Type B pancreatic cell (in vitro differentiated cells): ENCODE measurements around the gene ALPK1. TPM values are rescaled to one million over a fixed set of nuclear protein-coding genes. Genes with fewer than 3 reads are reported as not detected.

Experiments
- DNase-seq: peaks from one replicate; pipeline ENCODE4 v3.0.0; 2021; ENCODE audit warnings: mixed read lengths; ENCODE audit not compliant: unreplicated experiment; ENCODE audit errors: extremely low spot score
- H3K27ac Mint-ChIP-seq: 2 replicates; pipeline ENCODE4 v1.8.0; 2021; ENCODE audit warnings: mild to moderate bottlenecking, mixed read lengths
- H3K27me3 Mint-ChIP-seq: 2 replicates; pipeline ENCODE4 v1.8.0; 2021; ENCODE audit warnings: mixed read lengths
- H3K36me3 Mint-ChIP-seq: 2 replicates; pipeline ENCODE4 v1.8.0; 2021; ENCODE audit warnings: mixed read lengths
- H3K4me1 Mint-ChIP-seq: one replicate; pipeline ENCODE4 v1.8.0; 2021; ENCODE audit warnings: mixed read lengths; ENCODE audit not compliant: unreplicated experiment
- H3K4me3 Mint-ChIP-seq: 2 replicates; pipeline ENCODE4 v1.8.0; 2021; ENCODE audit warnings: mild to moderate bottlenecking, mixed read lengths
- H3K9me3 Mint-ChIP-seq: 2 replicates; pipeline ENCODE4 v1.8.0; 2021; ENCODE audit warnings: mixed read lengths
- CTCF ChIP-seq: fragments of 200-600 bp; sonication (generic); conservative IDR thresholded peaks from 2 replicates; pipeline ENCODE4 v1.5.0; 2021; ENCODE audit warnings: antibody characterized with exemption, mild to moderate bottlenecking
- total RNA-seq: library from RNA; stranded (reverse); gene quantifications from 2 replicates; pipeline ENCODE4 v1.2.1, GENCODE V29; 2021; ENCODE audit warnings: low replicate concordance

The ALPK1 gene
- total RNA-seq, 1 donor from 2014 or later: 6.7 TPM

- TF ChIP-seq CTCF: no peak
- Mint-ChIP-seq H3K36me3 (no peaks in the 10 kb centered on the region), H3K27ac (no peak overlapping the region), H3K9me3 (no peaks in the 10 kb centered on the region), H3K4me1 (peaks cover 10% of the 10 kb centered on the region), H3K4me3 (no peak overlapping the region), H3K27me3 (peaks cover 7% of the 10 kb centered on the region)
- DNase-seq: no peak
Measured at GRCh38 chr4:112386071-112386470, 88.9 kb downstream of the ALPK1 start.

- DNase-seq: no peak
- H3K9me3 Mint-ChIP-seq: peaks cover 10% of the 10 kb centered on the region
Measured at GRCh38 chr4:112402098-112402497, 104.9 kb downstream of the ALPK1 start.

GRCh38 chr4:112403101-112403945 lies 106.2 kb downstream of the ALPK1 start:
- Mint-ChIP-seq H3K27me3 (peaks cover 4% of the 10 kb centered on the region), H3K4me1 (no peaks in the 10 kb centered on the region), H3K4me3 (no peak overlapping the region), H3K36me3 (no peaks in the 10 kb centered on the region), H3K27ac (no peak overlapping the region), H3K9me3 (peaks cover 10% of the 10 kb centered on the region)
- TF ChIP-seq CTCF: no peak
- DNase-seq: no peak

More at GRCh38 chr4:112402098-112402497, 104.9 kb downstream of the ALPK1 start:
- H3K4me1 Mint-ChIP-seq: no peaks in the 10 kb centered on the region
- no peak overlapping the region for H3K27ac Mint-ChIP-seq
- H3K27me3 Mint-ChIP-seq: peaks cover 4% of the 10 kb centered on the region
- no peak for TF ChIP-seq CTCF
- H3K36me3 Mint-ChIP-seq: no peaks in the 10 kb centered on the region
- no peak overlapping the region for H3K4me3 Mint-ChIP-seq

GRCh38 chr4:112410364-112410763 lies 113.2 kb downstream of the ALPK1 start:
- H3K9me3 Mint-ChIP-seq: no peaks in the 10 kb centered on the region
- H3K36me3 Mint-ChIP-seq: peaks cover 3% of the 10 kb centered on the region
- no peak for TF ChIP-seq CTCF
- no peak for DNase-seq
- no peaks in the 10 kb centered on the region for H3K27me3 Mint-ChIP-seq
- no peak overlapping the region for H3K27ac Mint-ChIP-seq
- peaks cover 4% of the 10 kb centered on the region for H3K4me1 Mint-ChIP-seq
- no peak overlapping the region for H3K4me3 Mint-ChIP-seq

- DNase-seq: no peak
- Mint-ChIP-seq H3K27me3 (no peaks in the 10 kb centered on the region), H3K27ac (no peak overlapping the region), H3K9me3 (no peaks in the 10 kb centered on the region), H3K4me3 (no peak overlapping the region), H3K4me1 (peaks cover 4% of the 10 kb centered on the region), H3K36me3 (peaks cover 3% of the 10 kb centered on the region)
- TF ChIP-seq CTCF: no peak
Measured at GRCh38 chr4:112410804-112411203, 113.6 kb downstream of the ALPK1 start.
